GM12801 (cell line): ENCODE measurements around the gene MSMP.

Experiments
- TF ChIP-seq, protein P1 (sequence below): IDR thresholded peaks from one replicate; pipeline ENCODE4 v1.5.1; 2011; ENCODE audit warnings: control low read depth; ENCODE audit not compliant: insufficient read length; ENCODE audit errors: extremely low read depth

MSMP gene

DNA sequence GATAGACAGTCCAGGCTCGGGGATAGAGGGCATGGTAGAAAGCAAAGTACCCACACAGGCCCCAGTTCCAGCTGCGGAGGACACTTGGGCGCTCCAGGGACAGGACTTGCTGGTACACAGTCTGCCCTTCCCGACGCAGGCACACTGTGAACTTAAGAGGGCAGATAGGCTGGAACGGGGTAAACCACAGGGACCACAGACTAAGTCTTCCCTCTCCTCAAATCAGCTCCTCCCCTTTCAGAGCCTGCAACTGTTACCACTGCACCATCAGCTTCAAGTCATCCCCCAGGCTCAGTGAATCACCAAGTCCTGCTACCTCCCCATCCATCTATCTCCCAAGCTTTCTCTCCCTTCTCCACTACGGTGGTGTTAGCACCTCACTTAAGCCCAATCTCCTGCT is 12.3 kb downstream of the MSMP start:
- TF ChIP-seq, protein P1, sequence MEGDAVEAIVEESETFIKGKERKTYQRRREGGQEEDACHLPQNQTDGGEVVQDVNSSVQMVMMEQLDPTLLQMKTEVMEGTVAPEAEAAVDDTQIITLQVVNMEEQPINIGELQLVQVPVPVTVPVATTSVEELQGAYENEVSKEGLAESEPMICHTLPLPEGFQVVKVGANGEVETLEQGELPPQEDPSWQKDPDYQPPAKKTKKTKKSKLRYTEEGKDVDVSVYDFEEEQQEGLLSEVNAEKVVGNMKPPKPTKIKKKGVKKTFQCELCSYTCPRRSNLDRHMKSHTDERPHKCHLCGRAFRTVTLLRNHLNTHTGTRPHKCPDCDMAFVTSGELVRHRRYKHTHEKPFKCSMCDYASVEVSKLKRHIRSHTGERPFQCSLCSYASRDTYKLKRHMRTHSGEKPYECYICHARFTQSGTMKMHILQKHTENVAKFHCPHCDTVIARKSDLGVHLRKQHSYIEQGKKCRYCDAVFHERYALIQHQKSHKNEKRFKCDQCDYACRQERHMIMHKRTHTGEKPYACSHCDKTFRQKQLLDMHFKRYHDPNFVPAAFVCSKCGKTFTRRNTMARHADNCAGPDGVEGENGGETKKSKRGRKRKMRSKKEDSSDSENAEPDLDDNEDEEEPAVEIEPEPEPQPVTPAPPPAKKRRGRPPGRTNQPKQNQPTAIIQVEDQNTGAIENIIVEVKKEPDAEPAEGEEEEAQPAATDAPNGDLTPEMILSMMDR, result no peak

GRCh38 chr9:35740243-35740642 is 13.8 kb downstream of the MSMP start:
- TF ChIP-seq, protein P1, result no peak

DNA sequence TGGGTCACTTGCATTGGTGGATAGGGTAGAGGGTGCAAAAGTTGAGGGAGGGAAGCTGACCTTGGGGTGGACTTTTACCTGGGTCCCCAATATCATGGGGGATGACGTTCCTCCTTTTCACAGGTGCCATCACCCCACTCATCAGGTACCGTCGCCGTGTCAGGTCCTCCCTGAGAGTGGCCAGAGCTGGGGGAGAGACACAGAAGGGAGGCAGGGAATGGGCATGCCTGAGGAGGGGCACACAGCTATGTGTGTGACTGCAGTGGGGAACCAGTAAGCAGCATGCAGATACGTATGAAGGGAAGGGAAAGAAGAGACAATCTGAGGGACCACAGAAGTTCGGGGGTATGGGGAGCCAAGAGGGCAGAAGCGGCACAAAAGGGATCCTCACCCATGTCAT is 15.2 kb downstream of the MSMP start:
- TF ChIP-seq, protein P1, result no peak

GRCh38 chr9:35738186-35738585 is 15.9 kb downstream of the MSMP start:
- TF ChIP-seq, protein P1, result no peak

DNA sequence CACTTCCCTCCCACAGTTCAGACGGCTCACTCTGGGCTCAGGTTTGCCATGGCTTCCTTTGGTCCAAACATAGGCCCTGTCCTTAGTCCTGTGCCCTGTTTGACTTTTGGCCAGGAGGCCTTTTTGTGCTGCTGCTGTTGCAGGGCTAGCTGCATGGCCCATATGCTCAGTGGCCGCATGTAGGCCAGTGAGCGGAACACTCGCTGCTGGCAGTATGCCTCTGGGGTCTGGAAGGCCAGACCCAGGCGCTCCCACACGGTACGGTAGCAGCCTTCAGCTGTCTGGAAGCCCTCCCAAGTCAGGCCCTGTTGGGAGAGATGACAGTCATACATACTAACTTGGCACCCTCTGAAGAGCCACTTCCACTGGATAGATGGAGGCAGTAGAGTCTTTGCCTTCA is 16.9 kb downstream of the MSMP start:
- TF ChIP-seq, protein P1, result no peak

DNA sequence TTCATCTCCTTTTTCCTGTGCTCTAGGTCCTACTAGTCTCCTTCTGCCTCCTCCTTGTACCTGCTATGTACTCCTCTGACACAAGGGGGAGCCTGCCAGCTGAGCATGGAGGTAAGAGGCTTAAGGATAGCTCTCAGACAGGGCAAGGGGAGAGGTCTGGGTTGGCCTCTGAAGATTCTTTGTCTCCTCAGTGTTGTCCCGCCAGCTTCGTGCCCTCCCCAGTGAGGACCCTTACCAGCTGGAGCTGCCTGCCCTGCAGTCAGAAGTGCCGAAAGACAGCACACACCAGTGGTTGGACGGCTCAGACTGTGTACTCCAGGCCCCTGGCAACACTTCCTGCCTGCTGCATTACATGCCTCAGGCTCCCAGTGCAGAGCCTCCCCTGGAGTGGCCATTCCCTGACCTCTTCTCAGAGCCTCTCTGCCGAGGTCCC is 17.9 kb downstream of the MSMP start:
- TF ChIP-seq, protein P1, result peak; percentile 78

GRCh38 chr9:35734096-35734495 is 20.0 kb downstream of the MSMP start:
- TF ChIP-seq, protein P1, result no peak
